WTC11 (cell line): ENCODE data around the gene RCAN1. TPM values are rescaled to one million over a fixed set of nuclear protein-coding genes. Genes with fewer than 3 reads are reported as not detected.

ENCODE experiments used
- ATAC-seq: fragments of 200-7000 bp; cut with Tn5 transposase; 2 replicates; pipeline ENCODE4 v1.10.0; 2021; ENCODE audit warnings: mild to moderate bottlenecking, moderate library complexity
- Bru-seq: library from RNA; stranded (reverse); fragments of 400-500 nt; gene quantifications from one replicate; lab custom pipeline; 2021; lab: Mats Ljungman, UMichigan
- CTCF ChIA-PET: fragments of 300-600 bp; sonication (Branson Sonifier 250); formaldehyde crosslinking; loops from one replicate; lab custom pipeline; 2021; ENCODE audit warnings: antibody characterized with exemption; lab: Charles Lee
- POLR2A ChIA-PET: fragments of 350-600 bp; sonication (Branson Sonifier 250); formaldehyde crosslinking; loops from one replicate; lab custom pipeline; 2021; ENCODE audit warnings: antibody characterized with exemption; lab: Charles Lee
- DNase-seq: peaks from one replicate; pipeline ENCODE4 v3.0.0; 2021; ENCODE audit warnings: low spot score
- H3K27ac Mint-ChIP-seq: 2 replicates; pipeline ENCODE4 v1.8.0; 2021; ENCODE audit warnings: mixed read lengths
- H3K27me3 Mint-ChIP-seq: 2 replicates; pipeline ENCODE4 v1.8.0; 2021; ENCODE audit warnings: low read depth, mild to moderate bottlenecking, moderate library complexity, mixed read lengths
- H3K36me3 Mint-ChIP-seq: 2 replicates; pipeline ENCODE4 v1.8.0; 2021; ENCODE audit warnings: mixed read lengths
- H3K4me1 Mint-ChIP-seq: 2 replicates; pipeline ENCODE4 v1.8.0; 2022; ENCODE audit warnings: mixed read lengths
- H3K4me3 Mint-ChIP-seq: 2 replicates; pipeline ENCODE4 v1.8.0; 2021; ENCODE audit warnings: mild to moderate bottlenecking, moderate library complexity, mixed read lengths
- H3K9me3 Mint-ChIP-seq: 2 replicates; pipeline ENCODE4 v1.8.0; 2021; ENCODE audit warnings: mixed read lengths
- ATF1 ChIP-seq: sonication (generic); formaldehyde crosslinking; IDR thresholded peaks from 2 replicates; pipeline ENCODE4 v1.8.1; 2023; ENCODE audit warnings: mild to moderate bottlenecking, moderate library complexity, missing genetic modification reagents
- ATF3 ChIP-seq: sonication (generic); formaldehyde crosslinking; conservative IDR thresholded peaks from 2 replicates; pipeline ENCODE4 v1.8.1; 2022; ENCODE audit warnings: mild to moderate bottlenecking, missing genetic modification reagents
- ERG ChIP-seq: fragments of 250-450 bp; sonication (Bioruptor Pico); IDR thresholded peaks from 2 replicates; pipeline ENCODE4 v1.8.0; 2021; ENCODE audit warnings: mild to moderate bottlenecking
- HMGXB4 ChIP-seq: sonication (generic); formaldehyde crosslinking; IDR thresholded peaks from 2 replicates; pipeline ENCODE4 v1.8.1; 2023; ENCODE audit warnings: mild to moderate bottlenecking, moderate library complexity, missing genetic modification reagents
- KAT7 ChIP-seq: sonication (generic); formaldehyde crosslinking; IDR thresholded peaks from 2 replicates; pipeline ENCODE4 v1.8.1; 2023; ENCODE audit warnings: missing genetic modification reagents, mild to moderate bottlenecking, borderline replicate concordance
- MLX ChIP-seq: sonication (generic); formaldehyde crosslinking; IDR thresholded peaks from 2 replicates; pipeline ENCODE4 v1.8.1; 2023; ENCODE audit warnings: mild to moderate bottlenecking, missing genetic modification reagents, moderate library complexity
- NFYB ChIP-seq: sonication (generic); formaldehyde crosslinking; conservative IDR thresholded peaks from 2 replicates; pipeline ENCODE4 v1.8.0; 2022; ENCODE audit warnings: low read depth, missing genetic modification reagents
- SP1 ChIP-seq: sonication (generic); formaldehyde crosslinking; conservative IDR thresholded peaks from 2 replicates; pipeline ENCODE4 v1.8.1; 2022; ENCODE audit warnings: missing genetic modification reagents
- TP53 ChIP-seq: sonication (generic); formaldehyde crosslinking; IDR thresholded peaks from 2 replicates; pipeline ENCODE4 v1.8.1; 2023; ENCODE audit warnings: mild to moderate bottlenecking, missing genetic modification reagents
- USF1 ChIP-seq: sonication (generic); formaldehyde crosslinking; IDR thresholded peaks from 2 replicates; pipeline ENCODE4 v1.8.0; 2022; ENCODE audit warnings: mild to moderate bottlenecking, missing genetic modification reagents
- USF2 ChIP-seq: sonication (generic); formaldehyde crosslinking; IDR thresholded peaks from 2 replicates; pipeline ENCODE4 v1.8.1; 2023; ENCODE audit warnings: mild to moderate bottlenecking, missing genetic modification reagents, moderate library complexity
- ZNF219 ChIP-seq: sonication (generic); formaldehyde crosslinking; IDR thresholded peaks from 2 replicates; pipeline ENCODE4 v1.8.0; 2023; ENCODE audit warnings: missing genetic modification reagents, mild to moderate bottlenecking, borderline replicate concordance
- ZNF423 ChIP-seq: fragments of 250-450 bp; sonication (Bioruptor Pico); IDR thresholded peaks from 2 replicates; pipeline ENCODE4 v2.1.2; 2022; ENCODE audit warnings: mild to moderate bottlenecking, moderate library complexity
- ZSCAN18 ChIP-seq: fragments of 250-450 bp; sonication (Bioruptor Pico); IDR thresholded peaks from 2 replicates; pipeline ENCODE4 v2.1.2; 2022; ENCODE audit warnings: mild to moderate bottlenecking, moderate library complexity
- long read RNA-seq, 3 experiments: library from RNA in 1 of 3; library from capped mRNA in 1 of 3; library from polyadenylated mRNA in 1 of 3; unstranded in 2 of 3; stranded (forward) in 1 of 3; transcript quantifications; one replicate each; pipeline ENCODE4 v2.0.0, GENCODE V29; 2021
- total RNA-seq: library from RNA; stranded (reverse); gene quantifications from 3 replicates; pipeline ENCODE4 v1.2.3, GENCODE V29; 2021

RCAN1 gene
- total RNA-seq (5.4 to 5.9 TPM (median 5.6 TPM) in 3 replicates), Bru-seq, nascent RNA (percentile 41 among the genes with signal in this experiment)
- long read RNA-seq, experiment 1, transcript RCAN1-201 (4 exons, 2,490 nt), result major isoform, 40 of 45 reads
- long read RNA-seq, experiment 1, partial matches to known transcripts, result 2 of 45 reads
- long read RNA-seq, experiment 1, other reads (novel, unspliced or antisense), result 1 of 45 reads
- long read RNA-seq, experiment 2, transcript RCAN1-201 (4 exons, 2,490 nt), result major isoform, 5 of 8 reads
- long read RNA-seq, experiment 2, partial matches to known transcripts, result 2 of 8 reads
- long read RNA-seq, experiment 2, other reads (novel, unspliced or antisense), result 0 of 8 reads
- long read RNA-seq, experiment 3, partial matches to known transcripts, result 0 of 2 reads
- long read RNA-seq, experiment 3, other reads (novel, unspliced or antisense), result 0 of 2 reads

- H3K4me1 Mint-ChIP-seq, result peaks cover 7% of the 10 kb centered on the region; the same call in 1 of the 2 replicates
- ATAC-seq (peak; percentile 96), DNase-seq (peak; percentile 87)
- no peak within 1 kb of the TSS for H3K27ac Mint-ChIP-seq
- no peaks in the 10 kb centered on the region for H3K9me3 Mint-ChIP-seq
- peak; percentile 98 for TF ChIP-seq USF1 (CRISPR knock-in tag)
- no peak for TF ChIP-seq ATF1 (CRISPR knock-in tag)
- peak; percentile 76 for TF ChIP-seq SP1
- TF ChIP-seq ATF3 (CRISPR knock-in tag), result no peak
- peak; percentile 99 for TF ChIP-seq USF2 (CRISPR knock-in tag)
- no peak for TF ChIP-seq MLX (CRISPR knock-in tag)
- TF ChIP-seq NFYB, result peak; percentile 72
- H3K4me3 Mint-ChIP-seq, result peak within 1 kb of the TSS; percentile 76
- POLR2A ChIA-PET, result no interaction called here
- CTCF ChIA-PET, result interaction anchor here (0.6 to 2.6 kb wide), 3 partner anchors 14 to 105 kb away, joined by 3 to 8 read pairs (median 5); no protein-coding TSS in a partner anchor
- no peaks in the 10 kb centered on the region for H3K36me3 Mint-ChIP-seq
- H3K27me3 Mint-ChIP-seq, result peaks cover 44% of the 10 kb centered on the region
Observed at GRCh38 chr21:34614628-34615486, at the start of gene RCAN1. RCAN1 (minus strand) TSS chr21:34615113; CDS start chr21:34615011, 102 bp downstream.

GRCh38 chr21:34661848-34662247 is 46.9 kb upstream of the RCAN1 start:
- TF ChIP-seq ZNF423 (no peak), ERG (CRISPR knock-in tag) (no peak), ZSCAN18 (CRISPR knock-in tag) (no peak)
- ChIA-PET CTCF (no interaction called here), POLR2A (interaction anchor here (0.6 kb wide), 1 partner anchor 329 kb away, joined by 3 read pairs; no protein-coding TSS in a partner anchor)
- Mint-ChIP-seq H3K4me1 (no peaks in the 10 kb centered on the region), H3K4me3 (no peak overlapping the region), H3K36me3 (no peaks in the 10 kb centered on the region), H3K27me3 (peaks cover 43% of the 10 kb centered on the region), H3K27ac (no peak overlapping the region), H3K9me3 (peaks cover 24% of the 10 kb centered on the region)
- DNase-seq (no peak), ATAC-seq (no peak)

- H3K36me3 Mint-ChIP-seq, result no peaks in the 10 kb centered on the region
- H3K9me3 Mint-ChIP-seq, result peaks cover 19% of the 10 kb centered on the region
- POLR2A ChIA-PET, result no interaction called here
- no peak overlapping the region for H3K27ac Mint-ChIP-seq
- H3K27me3 Mint-ChIP-seq, result peaks cover 23% of the 10 kb centered on the region
- TF ChIP-seq HMGXB4 (CRISPR knock-in tag) (no peak), ZNF219 (CRISPR knock-in tag) (no peak), ATF3 (CRISPR knock-in tag) (no peak), KAT7 (CRISPR knock-in tag) (no peak), ZNF423 (no peak), TP53 (CRISPR knock-in tag) (no peak)
- TF ChIP-seq, all 79 proteins: peak for 0
- no peak for ATAC-seq
- CTCF ChIA-PET, result interaction anchor here (0.5 kb wide), 1 partner anchor 1294 kb away, joined by 3 read pairs; no protein-coding TSS in a partner anchor
- no peak for DNase-seq
- Mint-ChIP-seq H3K4me1 (no peaks in the 10 kb centered on the region), H3K4me3 (no peak overlapping the region)
Observed at GRCh38 chr21:34653522-34653921, 38.6 kb upstream of the RCAN1 start.
